ENCODE results near the gene TTC7B.
A peak's percentile ranks its signal among the peaks of the same experiment; 100 is the strongest.

Gene TTC7B

GRCh38 chr14:90703841-90704737, 112.1 kb downstream of the TTC7B start:
- Mint-ChIP-seq H3K27me3 (ENCODE audit: low read depth) (no peaks in the 10 kb centered on the region), H3K36me3 (ENCODE audit: low read depth) (peaks cover 5% of the 10 kb centered on the region), H3K27ac (peak overlapping the region; percentile 49 to 62 (median 50)), H3K9me3 (no peaks in the 10 kb centered on the region), H3K4me3 (no peak overlapping the region), H3K4me1 (peaks cover 47% of the 10 kb centered on the region)
- TF ChIP-seq CTCF (IDR thresholded peaks at IDR 0.05; ENCODE audit: unreplicated experiment in 3 of 3), result no peak

- H3K27me3 Mint-ChIP-seq (ENCODE audit: low read depth), result peaks cover 5% of the 10 kb centered on the region
- no peaks in the 10 kb centered on the region for H3K36me3 Mint-ChIP-seq (ENCODE audit: low read depth)
- no peak overlapping the region for H3K4me3 Mint-ChIP-seq
- H3K27ac Mint-ChIP-seq, result no peak overlapping the region
- no peak for TF ChIP-seq CTCF (IDR thresholded peaks at IDR 0.05; ENCODE audit: unreplicated experiment in 3 of 3)
- peaks cover 75% of the 10 kb centered on the region for H3K4me1 Mint-ChIP-seq
- H3K9me3 Mint-ChIP-seq, result no peaks in the 10 kb centered on the region
These were observed 115.1 kb downstream of the TTC7B start for GRCh38 chr14:90700933-90701776.

DNA sequence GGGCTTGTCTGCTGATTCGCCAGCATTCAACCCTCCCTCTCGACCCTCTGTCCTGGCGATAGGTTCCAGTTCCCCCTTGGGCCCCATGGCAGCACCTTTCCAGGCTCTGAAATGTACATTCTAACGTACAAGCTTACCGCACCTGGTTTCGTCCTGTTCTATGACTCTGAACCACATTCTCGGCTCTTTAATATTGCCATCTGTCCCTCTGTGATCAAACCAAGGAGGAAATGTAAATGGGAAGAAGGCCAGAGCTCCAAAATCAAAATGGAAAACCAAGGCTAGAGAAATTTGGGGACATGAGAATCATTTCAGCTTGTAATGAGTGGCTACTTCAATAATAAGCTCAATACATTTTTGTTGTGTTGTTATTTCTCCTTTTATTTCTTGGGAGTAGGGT, 117.2 kb downstream of the TTC7B start:
- no peak for TF ChIP-seq CTCF (IDR thresholded peaks at IDR 0.05; ENCODE audit: unreplicated experiment in 3 of 3)
- Mint-ChIP-seq H3K9me3 (no peaks in the 10 kb centered on the region), H3K27me3 (ENCODE audit: low read depth) (peaks cover 5% of the 10 kb centered on the region), H3K27ac (peak overlapping the region in 1 of 3 experiments; percentile 67), H3K36me3 (ENCODE audit: low read depth) (no peaks in the 10 kb centered on the region), H3K4me1 (peaks cover 67% of the 10 kb centered on the region), H3K4me3 (peak overlapping the region in 1 of 3 experiments; percentile 11)

DNA sequence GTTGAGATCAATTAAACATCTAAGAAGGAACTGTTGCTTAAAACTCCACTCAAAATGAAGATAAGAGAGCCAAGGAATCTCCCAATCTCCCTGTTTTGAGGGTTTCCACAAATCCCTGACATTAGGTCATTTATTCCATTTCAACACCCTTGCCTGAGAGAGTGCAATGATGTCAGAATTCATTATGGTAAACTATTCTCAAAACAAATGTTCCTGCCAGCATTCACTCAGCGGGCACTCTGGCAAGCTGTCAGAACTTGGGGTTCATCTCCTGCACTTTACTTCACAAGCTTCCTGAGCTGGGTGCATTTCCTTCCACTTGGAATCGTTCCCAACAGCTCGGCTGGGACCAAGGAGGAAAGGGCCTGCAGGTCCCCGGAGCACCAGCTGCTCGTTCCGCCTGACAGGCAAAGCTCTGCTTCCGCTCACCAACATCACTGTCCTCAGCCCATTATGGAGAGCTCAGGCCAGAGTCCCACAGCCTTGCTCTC, 117.8 kb downstream of the TTC7B start:
- Mint-ChIP-seq H3K27me3 (ENCODE audit: low read depth) (peaks cover 5% of the 10 kb centered on the region), H3K4me3 (peak overlapping the region in 1 of 3 experiments; percentile 11), H3K4me1 (peaks cover 61% of the 10 kb centered on the region), H3K9me3 (no peaks in the 10 kb centered on the region), H3K27ac (peak overlapping the region; percentile 43 to 71 (median 67)), H3K36me3 (ENCODE audit: low read depth) (no peaks in the 10 kb centered on the region)
- TF ChIP-seq CTCF (IDR thresholded peaks at IDR 0.05; ENCODE audit: unreplicated experiment in 3 of 3), result no peak

DNA sequence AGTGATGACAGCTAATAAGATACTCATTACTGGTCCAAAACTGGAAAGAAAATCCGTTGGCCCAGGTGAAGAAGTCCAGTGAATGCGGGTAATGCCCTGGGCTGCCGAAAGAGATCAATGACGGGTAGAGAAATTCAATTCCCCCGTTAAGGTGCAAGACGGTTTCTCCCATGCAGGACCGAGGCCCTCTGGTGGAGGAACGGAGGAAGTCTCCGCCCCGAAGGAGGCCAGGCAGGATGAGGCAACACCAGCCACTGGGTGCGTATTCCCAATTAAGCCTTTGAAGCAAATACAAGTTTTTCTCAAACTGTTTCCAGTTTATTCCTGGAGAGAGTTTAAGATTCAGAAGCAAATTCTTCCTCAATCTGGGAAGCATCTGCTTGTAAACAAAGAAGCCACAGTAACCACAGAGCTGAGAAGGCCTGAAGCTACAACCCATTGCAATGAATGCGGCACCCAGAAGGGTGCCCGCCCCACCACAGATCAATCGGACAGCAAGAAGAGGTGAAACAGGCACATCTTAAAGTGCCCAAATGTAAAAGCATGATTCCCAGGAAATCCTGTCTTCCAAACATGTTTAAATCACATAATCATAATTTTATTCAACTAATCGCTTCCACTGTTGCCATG, 118.5 kb downstream of the TTC7B start:
- Mint-ChIP-seq H3K4me3 (no peak overlapping the region), H3K36me3 (ENCODE audit: low read depth) (no peaks in the 10 kb centered on the region), H3K27me3 (ENCODE audit: low read depth) (peaks cover 5% of the 10 kb centered on the region), H3K27ac (peak overlapping the region; percentile 43 to 71 (median 67)), H3K4me1 (peaks cover 61% of the 10 kb centered on the region), H3K9me3 (no peaks in the 10 kb centered on the region)
- peak; percentile 93 for TF ChIP-seq CTCF (IDR thresholded peaks at IDR 0.05; ENCODE audit: unreplicated experiment in 3 of 3)

Measured in nephron (organoid).